Measurements from ENCODE around the gene DCTN5. TPM values are rescaled to one million over a fixed set of nuclear protein-coding genes. Genes with fewer than 3 reads are reported as not detected.
"Not testable (repeated sequence)": the region's sequence is repeated elsewhere in the genome, so short reads cannot be mapped to it uniquely, and the experiment has no call there.

DCTN5 gene
- total RNA-seq, 2 experiments from 2014 or later, result 64.9 to 68.8 TPM

GRCh38 chr16:23624092-23624491 lies 17.2 kb upstream of the DCTN5 start:
- peaks cover 52% of the 10 kb centered on the region for H3K36me3 Mint-ChIP-seq (ENCODE audit: low read depth)
- no peaks in the 10 kb centered on the region for H3K27me3 Mint-ChIP-seq
- H3K4me3 Mint-ChIP-seq, result no peak overlapping the region
- CTCF ChIA-PET, result no interaction called here
- H3K27ac Mint-ChIP-seq, result no peak overlapping the region
- no peaks in the 10 kb centered on the region for H3K9me3 Mint-ChIP-seq
- H3K4me1 Mint-ChIP-seq, result no peaks in the 10 kb centered on the region
- POLR2A ChIA-PET, result interaction anchor here (0.8 kb wide), 1 partner anchor 9 kb away, joined by 3 read pairs; no protein-coding TSS in a partner anchor
- DNase-seq, result no peak

- DNase-seq, result no peak
- no peak overlapping the region for H3K4me3 Mint-ChIP-seq
- H3K4me1 Mint-ChIP-seq, result peaks cover 6% of the 10 kb centered on the region
- ChIA-PET CTCF (no interaction called here), POLR2A (no interaction called here)
- peaks cover 38% of the 10 kb centered on the region for H3K36me3 Mint-ChIP-seq (ENCODE audit: low read depth)
- no peaks in the 10 kb centered on the region for H3K27me3 Mint-ChIP-seq
- H3K27ac Mint-ChIP-seq, result no peak overlapping the region
- no peaks in the 10 kb centered on the region for H3K9me3 Mint-ChIP-seq
Measured at GRCh38 chr16:23629516-23629915, 11.8 kb upstream of the DCTN5 start.

GRCh38 chr16:23631874-23632273 lies 9.4 kb upstream of the DCTN5 start:
- DNase-seq, CTCF ChIA-PET, H3K27me3 Mint-ChIP-seq, H3K9me3 Mint-ChIP-seq, H3K27ac Mint-ChIP-seq, H3K4me3 Mint-ChIP-seq: not testable (repeated sequence)
- H3K36me3 Mint-ChIP-seq (ENCODE audit: low read depth), result peaks cover 42% of the 10 kb centered on the region
- POLR2A ChIA-PET, result interaction anchor here (1.2 to 1.6 kb wide), 2 partner anchors 8 to 10 kb away, joined by 3 to 4 read pairs; partner anchors contain the start of gene DCTN5
- H3K4me1 Mint-ChIP-seq, result peaks cover 11% of the 10 kb centered on the region

GRCh38 chr16:23634461-23635036 lies 6.7 kb upstream of the DCTN5 start:
- Mint-ChIP-seq H3K4me1 (peaks cover 18% of the 10 kb centered on the region), H3K9me3 (no peaks in the 10 kb centered on the region), H3K4me3 (no peak overlapping the region), H3K27me3 (no peaks in the 10 kb centered on the region), H3K27ac (no peak overlapping the region), H3K36me3 (ENCODE audit: low read depth) (peaks cover 42% of the 10 kb centered on the region)
- ChIA-PET CTCF (no interaction called here), POLR2A (no interaction called here)
- DNase-seq, result no peak

GRCh38 chr16:23635958-23636357 lies 5.3 kb upstream of the DCTN5 start:
- CTCF ChIA-PET, result no interaction called here
- Mint-ChIP-seq H3K27ac (no peak overlapping the region), H3K4me3 (no peak overlapping the region), H3K27me3 (no peaks in the 10 kb centered on the region), H3K36me3 (ENCODE audit: low read depth) (peaks cover 39% of the 10 kb centered on the region), H3K9me3 (no peaks in the 10 kb centered on the region), H3K4me1 (peaks cover 26% of the 10 kb centered on the region)
- no peak for DNase-seq
- POLR2A ChIA-PET, result no interaction called here

GRCh38 chr16:23640615-23640930 lies 693 bp upstream of the DCTN5 start:
- no peak for DNase-seq
- ChIA-PET POLR2A (interaction anchor here (0.7 to 2.7 kb wide), 9 partner anchors 11 to 187 kb away, joined by 3 to 38 read pairs (median 4); partner anchors contain the start of genes COG7, EARS2, PLK1 and UBFD1), CTCF (interaction anchor here (1.4 to 1.5 kb wide), 2 partner anchors 29 to 44 kb away, joined by 5 read pairs; no protein-coding TSS in a partner anchor)
- peak overlapping the region; percentile 98 for H3K4me3 Mint-ChIP-seq
- H3K4me1 Mint-ChIP-seq, result peaks cover 42% of the 10 kb centered on the region
- peak overlapping the region; percentile 74 for H3K27ac Mint-ChIP-seq
- H3K27me3 Mint-ChIP-seq, result no peaks in the 10 kb centered on the region
- H3K9me3 Mint-ChIP-seq, result no peaks in the 10 kb centered on the region
- H3K36me3 Mint-ChIP-seq (ENCODE audit: low read depth), result peaks cover 49% of the 10 kb centered on the region

GRCh38 chr16:23642246-23642774 lies 1.0 kb downstream of the DCTN5 start:
- H3K27ac Mint-ChIP-seq, result peak overlapping the region; percentile 95
- peaks cover 50% of the 10 kb centered on the region for H3K4me1 Mint-ChIP-seq
- DNase-seq, result no peak
- no peaks in the 10 kb centered on the region for H3K27me3 Mint-ChIP-seq
- peaks cover 57% of the 10 kb centered on the region for H3K36me3 Mint-ChIP-seq (ENCODE audit: low read depth)
- CTCF ChIA-PET, result interaction anchor here (2.1 kb wide), 1 partner anchor 27 kb away, joined by 7 read pairs; no protein-coding TSS in a partner anchor
- H3K9me3 Mint-ChIP-seq, result no peaks in the 10 kb centered on the region
- POLR2A ChIA-PET, result interaction anchor here (0.6 to 2.7 kb wide), 10 partner anchors 9 to 84 kb away, joined by 3 to 38 read pairs (median 5); partner anchors contain the start of genes EARS2, PLK1 and UBFD1
- peak overlapping the region; percentile 98 for H3K4me3 Mint-ChIP-seq

- no peak overlapping the region for H3K27ac Mint-ChIP-seq
- POLR2A ChIA-PET, result interaction anchor here (1.0 to 3.0 kb wide), 2 partner anchors 10 to 27 kb away, joined by 3 to 17 read pairs; partner anchors contain the start of genes DCTN5, PALB2 and PLK1
- CTCF ChIA-PET, result interaction anchor here (1.1 kb wide), 1 partner anchor 16 kb away, joined by 3 read pairs; no protein-coding TSS in a partner anchor
- H3K4me1 Mint-ChIP-seq, result peaks cover 32% of the 10 kb centered on the region
- no peaks in the 10 kb centered on the region for H3K9me3 Mint-ChIP-seq
- H3K27me3 Mint-ChIP-seq, result no peaks in the 10 kb centered on the region
- DNase-seq, result no peak
- H3K4me3 Mint-ChIP-seq, result no peak overlapping the region
- peaks cover 57% of the 10 kb centered on the region for H3K36me3 Mint-ChIP-seq (ENCODE audit: low read depth)
Measured at GRCh38 chr16:23650674-23651416, 9.6 kb downstream of the DCTN5 start.

GRCh38 chr16:23651943-23652468 lies 10.7 kb downstream of the DCTN5 start:
- Mint-ChIP-seq H3K9me3 (no peaks in the 10 kb centered on the region), H3K4me3 (no peak overlapping the region), H3K36me3 (ENCODE audit: low read depth) (peaks cover 51% of the 10 kb centered on the region), H3K4me1 (peaks cover 25% of the 10 kb centered on the region), H3K27me3 (no peaks in the 10 kb centered on the region), H3K27ac (no peak overlapping the region)
- POLR2A ChIA-PET, result interaction anchor here (1.0 to 3.0 kb wide), 2 partner anchors 11 to 26 kb away, joined by 3 to 17 read pairs; partner anchors contain the start of genes DCTN5, PALB2 and PLK1
- CTCF ChIA-PET, result interaction anchor here (0.6 kb wide), 1 partner anchor 156 kb away, joined by 3 read pairs; no protein-coding TSS in a partner anchor
- DNase-seq, result no peak

- DNase-seq, result no peak
- H3K27ac Mint-ChIP-seq, result no peak overlapping the region
- H3K27me3 Mint-ChIP-seq, result no peaks in the 10 kb centered on the region
- POLR2A ChIA-PET, result interaction anchor here (0.6 to 1.2 kb wide), 2 partner anchors 14 to 386 kb away, joined by 3 to 5 read pairs; no protein-coding TSS in a partner anchor
- H3K4me3 Mint-ChIP-seq, result no peak overlapping the region
- H3K9me3 Mint-ChIP-seq, result no peaks in the 10 kb centered on the region
- CTCF ChIA-PET, result interaction anchor here (0.9 kb wide), 1 partner anchor 67 kb away, joined by 3 read pairs; the partner anchor contains the start of gene NDUFAB1
- peaks cover 95% of the 10 kb centered on the region for H3K36me3 Mint-ChIP-seq (ENCODE audit: low read depth)
- H3K4me1 Mint-ChIP-seq, result peaks cover 12% of the 10 kb centered on the region
Measured at GRCh38 chr16:23663918-23664317, 22.7 kb downstream of the DCTN5 start.

GRCh38 chr16:23666571-23667354 lies 25.5 kb downstream of the DCTN5 start:
- Mint-ChIP-seq H3K27ac (no peak overlapping the region), H3K36me3 (ENCODE audit: low read depth) (peaks cover 88% of the 10 kb centered on the region), H3K27me3 (no peaks in the 10 kb centered on the region), H3K4me1 (peaks cover 35% of the 10 kb centered on the region), H3K9me3 (no peaks in the 10 kb centered on the region), H3K4me3 (no peak overlapping the region)
- CTCF ChIA-PET, result interaction anchor here (0.8 kb wide), 1 partner anchor 16 kb away, joined by 3 read pairs; no protein-coding TSS in a partner anchor
- POLR2A ChIA-PET, result interaction anchor here (0.6 to 4.7 kb wide), 2 partner anchors 12 to 26 kb away, joined by 3 to 39 read pairs; partner anchors contain the start of genes DCTN5, PALB2 and PLK1
- DNase-seq, result no peak

GRCh38 chr16:23667355-23667659 lies 26.0 kb downstream of the DCTN5 start:
- Mint-ChIP-seq H3K27ac (no peak overlapping the region), H3K4me1 (peaks cover 35% of the 10 kb centered on the region), H3K27me3 (no peaks in the 10 kb centered on the region), H3K4me3 (no peak overlapping the region), H3K9me3 (no peaks in the 10 kb centered on the region), H3K36me3 (ENCODE audit: low read depth) (peaks cover 88% of the 10 kb centered on the region)
- ChIA-PET POLR2A (interaction anchor here (1.3 to 4.7 kb wide), 2 partner anchors 12 to 159 kb away, joined by 3 to 39 read pairs; partner anchors contain the start of gene PLK1), CTCF (interaction anchor here (0.8 kb wide), 1 partner anchor 17 kb away, joined by 3 read pairs; no protein-coding TSS in a partner anchor)
- no peak for DNase-seq
